Measurements from ENCODE around the gene UGT8.

The UGT8 gene

GRCh38 chr4:114691865-114692264 is 93.3 kb downstream of the UGT8 start:
- no peak for DNase-seq (ENCODE audit: low read depth)

GRCh38 chr4:114692958-114693357 is 94.4 kb downstream of the UGT8 start:
- no peak for DNase-seq (ENCODE audit: low read depth)

DNA sequence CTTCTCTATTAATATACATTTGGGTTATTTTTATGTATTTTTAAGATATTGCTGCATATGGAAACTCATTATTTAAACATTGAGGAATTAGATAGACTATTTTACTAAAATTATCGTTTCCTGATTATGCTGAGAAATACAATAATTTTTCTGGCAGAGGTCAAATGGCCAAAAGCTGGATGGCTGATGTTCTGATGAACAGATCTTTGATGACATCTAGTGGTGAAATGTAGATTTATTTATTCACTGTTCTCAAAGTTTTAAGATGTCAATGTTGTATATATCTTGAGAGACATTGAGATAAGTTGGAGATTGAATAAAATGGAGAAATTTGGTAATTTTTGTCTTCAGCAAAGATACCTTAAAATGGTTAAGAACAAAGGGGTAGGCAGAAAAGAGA is 96.2 kb downstream of the UGT8 start:
- no peak for DNase-seq (ENCODE audit: low read depth)

DNA sequence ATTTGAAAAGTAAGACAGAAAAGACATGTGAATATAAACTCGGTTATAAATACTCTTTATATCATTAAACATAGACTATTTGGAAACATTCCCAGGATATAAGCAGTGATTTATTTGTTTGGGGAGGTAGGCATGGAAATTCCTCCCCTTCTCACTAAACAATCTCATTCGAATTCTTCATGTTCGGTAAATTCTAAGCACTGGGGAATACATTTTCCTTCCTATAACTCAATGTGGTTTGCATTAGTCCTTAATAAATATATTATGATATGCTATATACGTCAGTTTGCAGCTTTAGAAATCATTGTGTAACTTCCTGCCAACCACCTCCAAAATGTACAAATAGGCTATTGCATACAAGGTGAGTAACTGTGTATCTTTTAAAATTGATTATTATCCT is 99.6 kb downstream of the UGT8 start:
- no peak for DNase-seq (ENCODE audit: low read depth)

DNA sequence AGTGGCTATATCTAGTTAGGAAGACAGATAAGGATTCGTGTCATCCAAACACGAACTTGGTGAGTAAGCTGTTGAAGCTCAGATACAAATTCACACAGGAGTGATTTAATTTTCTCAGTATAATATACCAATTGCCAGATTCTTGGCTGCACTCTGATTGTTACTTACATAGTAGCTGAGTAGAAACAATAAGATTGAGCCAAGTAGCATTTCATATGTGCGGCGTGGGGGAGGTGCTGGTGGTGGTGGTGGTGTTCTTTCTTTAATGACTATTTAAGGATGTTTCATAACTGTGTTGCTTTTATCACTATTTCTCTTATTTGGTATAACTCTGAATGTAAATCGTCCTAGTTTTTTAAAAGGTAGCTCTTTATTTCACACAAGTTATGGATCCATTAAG is 102.9 kb downstream of the UGT8 start:
- no peak for DNase-seq (ENCODE audit: low read depth)

DNA sequence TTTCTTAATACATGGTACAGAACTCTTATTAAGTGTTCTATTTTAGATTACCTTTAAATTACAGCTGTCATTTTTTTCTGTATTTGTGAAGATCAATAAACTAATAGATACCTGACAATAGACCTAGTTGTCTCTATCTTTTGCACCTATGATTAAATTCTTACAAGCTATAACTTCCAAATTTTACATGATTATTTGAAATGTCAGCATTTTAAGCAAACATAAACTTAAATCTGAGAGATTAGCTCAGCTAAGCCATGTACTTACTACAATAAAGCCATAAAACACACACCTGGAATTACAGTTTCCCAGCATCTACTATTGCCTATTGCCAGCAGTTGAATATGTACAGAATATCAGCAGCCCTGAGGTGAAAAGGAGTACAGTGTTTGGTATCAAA is 118.8 kb downstream of the UGT8 start:
- no peak for DNase-seq (ENCODE audit: low read depth)

GRCh38 chr4:114725066-114725465 is 126.5 kb downstream of the UGT8 start:
- DNase-seq (ENCODE audit: low read depth): no peak

- no peak for DNase-seq (ENCODE audit: low read depth)
Observed at GRCh38 chr4:114727461-114727860, 128.9 kb downstream of the UGT8 start.

Measured in activated gamma-delta T cell treated with anti-CD3 and anti-CD28 coated beads, Interleukin-2, amount 50 U/mL, for 16 hours (primary cell).